Kidney tubule cell (primary cell): ENCODE data around the gene PTPRN.

Experiments
- DNase-seq: peaks from one replicate; pipeline ENCODE4 v3.0.0-alpha.2; 2018; ENCODE audit warnings: low spot score

Gene PTPRN

DNA sequence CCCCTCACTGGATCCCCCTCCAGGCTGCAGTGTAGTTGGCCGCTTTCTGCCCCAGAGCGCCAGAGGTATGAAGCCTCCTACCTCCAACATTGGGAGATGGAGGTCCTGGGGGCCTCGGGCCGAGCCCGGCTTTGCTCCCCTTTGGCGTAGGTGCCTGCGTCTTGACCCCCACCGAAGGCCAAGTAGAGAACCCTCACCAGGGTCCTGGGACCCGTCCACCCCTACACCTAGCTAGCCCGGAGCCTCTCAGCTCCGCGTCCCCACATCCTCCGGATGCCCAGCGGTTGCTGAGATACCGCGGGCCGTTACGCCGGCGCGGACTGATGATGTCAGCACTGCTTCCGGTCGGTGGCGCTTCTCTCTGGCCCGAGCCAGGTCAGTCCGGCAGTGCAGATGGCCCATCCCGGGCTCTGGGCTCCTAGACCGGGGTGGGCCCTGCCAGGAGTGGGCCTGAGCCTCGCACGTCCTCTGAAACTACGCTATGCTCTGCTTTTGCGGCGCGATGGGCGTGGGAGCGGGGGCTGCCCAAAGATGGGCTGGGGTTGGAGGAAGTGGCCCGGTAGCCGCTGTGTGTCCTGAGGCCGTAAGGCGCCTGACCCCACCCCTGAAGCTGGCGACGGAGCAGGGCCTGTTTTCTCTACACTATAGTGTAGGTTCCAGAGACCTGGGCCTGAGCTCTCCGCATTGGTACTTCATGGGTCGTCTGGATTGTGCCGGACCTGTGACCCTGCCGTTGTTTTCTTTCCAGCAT lies 63.9 kb downstream of the PTPRN start, which contains the start of the genes GLB1L and STK16:
TSS of gene GLB1L (minus strand) at position 297 of the 751 bp plus-strand sequence. CDS start 1,871 bp downstream, outside the sequence.
TSS of gene STK16 (plus strand) at position 332 of the 751 bp plus-strand sequence. CDS start 521 bp downstream, outside the sequence.
- DNase-seq = peak; percentile 94

DNA sequence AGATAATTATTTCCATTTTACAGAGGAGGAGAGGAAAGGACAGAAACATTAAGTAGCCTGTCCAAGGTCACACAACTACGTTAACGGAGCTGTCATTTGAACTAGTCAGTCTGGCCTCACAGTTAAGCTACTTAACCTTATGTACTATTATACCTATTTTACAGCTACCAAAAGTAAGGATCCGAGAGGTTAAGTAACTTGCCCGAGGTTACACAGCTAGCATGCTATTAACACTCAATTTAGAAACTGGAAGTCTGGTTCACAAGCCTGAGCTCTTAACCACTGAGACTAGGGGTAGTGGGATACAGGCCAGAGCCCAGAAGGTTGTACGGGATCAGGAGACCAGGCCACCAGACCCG lies 64.4 kb downstream of the PTPRN start:
- DNase-seq = no peak

DNA sequence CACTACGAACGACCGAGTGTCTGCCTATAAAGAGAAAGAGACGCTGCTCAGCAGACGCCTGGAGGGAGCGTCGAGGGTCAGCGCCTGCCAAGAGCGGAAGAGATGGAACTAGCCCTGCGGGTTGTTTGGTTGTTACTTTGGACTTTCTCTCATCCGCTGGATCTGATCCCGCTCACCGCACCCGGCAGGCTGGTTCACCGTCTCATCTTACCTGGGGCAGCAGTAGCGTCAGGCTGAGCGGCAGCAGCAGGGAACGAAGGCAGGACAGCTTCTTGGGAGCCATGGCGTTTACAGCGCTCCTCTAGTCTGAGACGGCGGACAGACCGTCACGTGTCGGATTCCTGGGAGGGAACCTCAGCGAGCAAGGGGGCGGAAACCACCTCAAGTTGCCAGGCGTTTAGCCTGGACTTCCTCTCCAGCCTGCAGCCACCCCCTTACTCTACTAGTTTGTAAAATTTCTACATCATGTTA lies 65.9 kb downstream of the PTPRN start:
- peak; percentile 61 for DNase-seq
